ENCODE measurements around the gene CDHR2.

- TF ChIP-seq EZH2phosphoT487 (IDR thresholded peaks at IDR 0.05; ENCODE audit: insufficient read depth, low read depth) (no peak), EZH2 (IDR thresholded peaks at IDR 0.05; ENCODE audit: insufficient read depth, poor library complexity, severe bottlenecking) (no peak)
Measured at GRCh38 chr5:176620333-176620981, 71.3 kb downstream of the CDHR2 start.
